HCT116 (cell line): ENCODE data around the gene EYA4. TPM values are rescaled to one million over a fixed set of nuclear protein-coding genes. Genes with fewer than 3 reads are reported as not detected.

Source experiments
- ATAC-seq: fragments of 200-7000 bp; cut with Tn5 transposase; 2 replicates; pipeline ENCODE4 v1.9.1; 2020; ENCODE audit warnings: mild to moderate bottlenecking, moderate library complexity
- BruUV-seq: library from RNA; stranded (reverse); fragments of 400-500 nt; replicated peaks from 2 replicates; lab custom pipeline; 2021; lab: Mats Ljungman, UMichigan
- CTCF ChIA-PET: fragments of 300-600 bp; sonication (Branson Sonifier 250); formaldehyde crosslinking; loops from one replicate; lab custom pipeline; 2021; ENCODE audit warnings: antibody characterized with exemption; lab: Charles Lee
- POLR2A ChIA-PET: fragments of 300-600, 350-600 bp; sonication (Branson Sonifier 250); formaldehyde crosslinking; loops from one replicate; lab custom pipeline; 2021; ENCODE audit warnings: antibody characterized with exemption; lab: Charles Lee
- RAD21 ChIA-PET, 2 experiments: fragments of 300-600 bp; sonication (Branson Sonifier 250); formaldehyde crosslinking; loops; one replicate each; lab custom pipeline; 2023; ENCODE audit warnings: low total read pairs in 2 of 2; ENCODE audit not compliant: uncharacterized antibody in 2 of 2, unreplicated experiment in 2 of 2, low non-redundant PET in 1 of 2; lab: Charles Lee
- DNase-seq: peaks from one replicate; pipeline ENCODE4 v3.0.0-alpha.2; 2010; ENCODE audit warnings: low read depth, low spot score
- H2AFZ ChIP-seq: fragments of 200-600 bp; shearing (Covaris generic), sonication (generic); 2 replicates; pipeline ENCODE4 v1.6.1; 2017; ENCODE audit warnings: low read depth, mixed run types, mixed read lengths, antibody characterized with exemption, low read length; ENCODE audit not compliant: poor library complexity, severe bottlenecking
- H3K27ac ChIP-seq: 2 replicates; pipeline ENCODE4 v1.5.1; 2012; ENCODE audit warnings: low read depth, low read length
- H3K27me3 ChIP-seq: fragments of 200-600 bp; sonication (generic); 2 replicates; pipeline ENCODE4 v1.6.1; 2016; ENCODE audit warnings: mixed run types, low read length, mixed read lengths; ENCODE audit not compliant: insufficient read depth
- H3K36me3 ChIP-seq, 2 experiments: fragments of 200-500 bp in 1 of 2; fragments of 200-600 bp in 1 of 2; sonication (Bioruptor generic) in 1 of 2; sonication (generic) in 1 of 2; 2 replicates each; pipeline versions ENCODE4 v1.5.1 to v1.6.1; 2014 to 2016; ENCODE audit warnings: low read length in 2 of 2, inconsistent platforms in 1 of 2, mixed read lengths in 1 of 2, mixed run types in 1 of 2; ENCODE audit not compliant: insufficient read depth in 2 of 2, control insufficient read depth in 1 of 2
- H3K4me1 ChIP-seq, 2 experiments: fragments of 200-600 bp in 1 of 2; sonication (generic) in 1 of 2; 2 replicates each; pipeline versions ENCODE4 v1.5.1 to v1.6.1; 2012 to 2017; ENCODE audit warnings: low read length in 2 of 2, inconsistent platforms in 1 of 2, mild to moderate bottlenecking in 1 of 2, mixed read lengths in 1 of 2, mixed run types in 1 of 2, moderate library complexity in 1 of 2; ENCODE audit not compliant: insufficient read depth in 2 of 2, control insufficient read depth in 1 of 2
- H3K4me2 ChIP-seq: fragments of 200-600 bp; sonication (generic); 2 replicates; pipeline ENCODE4 v1.6.1; 2017; ENCODE audit warnings: mixed run types, low read length, mixed read lengths
- H3K4me3 ChIP-seq, 2 experiments: fragments of 200-600 bp in 1 of 2; sonication (generic) in 1 of 2; replicated peaks in 1 of 2; 2 replicates each; pipeline ENCODE4 v1.5.1; 2011 to 2016; ENCODE audit warnings: low read length in 2 of 2, control low read depth in 1 of 2, low read depth in 1 of 2, mild to moderate bottlenecking in 1 of 2, mixed read lengths in 1 of 2, mixed run types in 1 of 2
- H3K79me2 ChIP-seq: fragments of 200-600 bp; sonication (generic); 2 replicates; pipeline ENCODE4 v1.6.1; 2017; ENCODE audit warnings: mild to moderate bottlenecking, mixed run types, low read length, moderate library complexity, mixed read lengths; ENCODE audit not compliant: insufficient read depth
- H3K9ac ChIP-seq: fragments of 200-600 bp; sonication (generic); 2 replicates; pipeline ENCODE4 v1.6.1; 2016; ENCODE audit warnings: low read length, mixed read lengths
- H3K9me2 ChIP-seq: fragments of 200-600 bp; sonication (generic), shearing (Covaris generic); 2 replicates; pipeline ENCODE4 v1.6.1; 2017; ENCODE audit warnings: mixed run types, mild to moderate bottlenecking, moderate library complexity; ENCODE audit not compliant: insufficient read depth
- H3K9me3 ChIP-seq, 2 experiments: fragments of 200-500 bp in 1 of 2; fragments of 200-600 bp in 1 of 2; sonication (Bioruptor generic) in 1 of 2; sonication (generic) in 1 of 2; 2 replicates each; pipeline ENCODE4 v1.6.1; 2014 to 2017; ENCODE audit warnings: low read length in 2 of 2, mixed read lengths in 2 of 2, inconsistent platforms in 1 of 2, low read depth in 1 of 2, mild to moderate bottlenecking in 1 of 2, mixed run types in 1 of 2, moderate library complexity in 1 of 2; ENCODE audit not compliant: control insufficient read depth in 1 of 2, insufficient read depth in 1 of 2
- H4K20me1 ChIP-seq: fragments of 200-600 bp; sonication (generic), shearing (Covaris generic); 2 replicates; pipeline ENCODE4 v1.6.1; 2017; ENCODE audit warnings: mixed run types, mild to moderate bottlenecking, moderate library complexity; ENCODE audit not compliant: insufficient read depth
- ATF3 ChIP-seq: IDR thresholded peaks from 2 replicates; pipeline ENCODE4 v1.6.1; 2012
- CBX3 ChIP-seq: IDR thresholded peaks from 2 replicates; pipeline ENCODE4 v1.6.1; 2012; ENCODE audit warnings: low read depth
- EZH2 ChIP-seq: fragments of 200-600 bp; sonication (generic); IDR thresholded peaks from 2 replicates; pipeline ENCODE4 v1.6.1; 2017; ENCODE audit warnings: antibody characterized with exemption, mixed run types
- EZH2phosphoT487 ChIP-seq: fragments of 200-600 bp; IDR thresholded peaks from 2 replicates; pipeline ENCODE4 v1.6.1; 2018; ENCODE audit warnings: antibody characterized with exemption, borderline replicate concordance
- JUND ChIP-seq: IDR thresholded peaks from 2 replicates; pipeline ENCODE4 v1.6.1; 2012
- POLR2AphosphoS5 ChIP-seq: IDR thresholded peaks from 2 replicates; pipeline ENCODE4 v1.6.1; 2011; ENCODE audit warnings: mild to moderate bottlenecking, low read depth, low read length, moderate library complexity
- ZFX ChIP-seq: fragments of 450-650 bp; IDR thresholded peaks from 2 replicates; pipeline ENCODE4 v1.6.1; 2017
- intact Hi-C: fragments of 100-400 bp; cut with micrococcal nuclease; formaldehyde crosslinking; loops from 2 replicates; pipeline ENCODE4 v1.10.0; 2022
- total RNA-seq: library from RNA; stranded (reverse); gene quantifications from one replicate; pipeline ENCODE4 v1.2.1, GENCODE V29; 2021; ENCODE audit not compliant: unreplicated experiment
- TF ChIP-seq, protein P1 (sequence below): IDR thresholded peaks from 2 replicates; pipeline ENCODE4 v1.6.1; 2011; ENCODE audit warnings: mild to moderate bottlenecking, low read length, moderate library complexity; ENCODE audit not compliant: insufficient replicate concordance; ENCODE audit errors: extremely low read depth

Gene EYA4
- total RNA-seq, 1 experiment from 2014 or later: not detected

- TF ChIP-seq ATF3 (no peak), JUND (no peak), ZFX (no peak)
Measured at GRCh38 chr6:133317704-133318103, 76.5 kb downstream of the EYA4 start (continued).

DNA sequence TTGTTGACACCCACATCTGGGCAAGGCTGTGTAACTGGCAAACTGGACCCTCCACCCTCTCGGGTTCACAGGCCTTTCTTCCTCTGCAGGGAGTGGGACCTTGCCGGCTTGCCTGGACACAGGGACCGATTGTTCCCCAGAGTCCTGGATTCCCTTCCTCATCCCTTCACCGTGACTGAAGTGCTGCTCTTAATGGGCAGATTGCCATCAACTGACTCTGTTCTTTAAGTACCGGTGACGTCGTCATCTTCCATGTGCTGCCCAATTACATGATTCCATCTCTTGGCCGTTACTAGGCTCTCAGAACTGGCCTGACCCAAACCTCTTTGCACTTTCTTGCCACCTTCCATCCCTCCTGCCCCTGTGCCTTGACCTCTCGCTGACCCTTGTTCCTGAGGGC is 85.4 kb downstream of the EYA4 start:
- H3K27me3 ChIP-seq: peaks cover 6% of the 10 kb centered on the region; the same call in 1 of the 2 replicates
- H4K20me1 ChIP-seq: no peaks in the 10 kb centered on the region
- TF ChIP-seq, protein P1, sequence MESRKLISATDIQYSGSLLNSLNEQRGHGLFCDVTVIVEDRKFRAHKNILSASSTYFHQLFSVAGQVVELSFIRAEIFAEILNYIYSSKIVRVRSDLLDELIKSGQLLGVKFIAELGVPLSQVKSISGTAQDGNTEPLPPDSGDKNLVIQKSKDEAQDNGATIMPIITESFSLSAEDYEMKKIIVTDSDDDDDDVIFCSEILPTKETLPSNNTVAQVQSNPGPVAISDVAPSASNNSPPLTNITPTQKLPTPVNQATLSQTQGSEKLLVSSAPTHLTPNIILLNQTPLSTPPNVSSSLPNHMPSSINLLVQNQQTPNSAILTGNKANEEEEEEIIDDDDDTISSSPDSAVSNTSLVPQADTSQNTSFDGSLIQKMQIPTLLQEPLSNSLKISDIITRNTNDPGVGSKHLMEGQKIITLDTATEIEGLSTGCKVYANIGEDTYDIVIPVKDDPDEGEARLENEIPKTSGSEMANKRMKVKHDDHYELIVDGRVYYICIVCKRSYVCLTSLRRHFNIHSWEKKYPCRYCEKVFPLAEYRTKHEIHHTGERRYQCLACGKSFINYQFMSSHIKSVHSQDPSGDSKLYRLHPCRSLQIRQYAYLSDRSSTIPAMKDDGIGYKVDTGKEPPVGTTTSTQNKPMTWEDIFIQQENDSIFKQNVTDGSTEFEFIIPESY: no peak
- TF ChIP-seq POLR2AphosphoS5: no peak
- no peak for TF ChIP-seq EZH2
- no peak for TF ChIP-seq ZFX
- no peak for TF ChIP-seq CBX3
- no peak for TF ChIP-seq EZH2phosphoT487
- H2AFZ ChIP-seq: no peak overlapping the region
- CTCF ChIA-PET: no interaction called here
- DNase-seq: no peak
- H3K4me3 ChIP-seq: no peak overlapping the region
- POLR2A ChIA-PET: no interaction called here
- H3K9me2 ChIP-seq: no peaks in the 10 kb centered on the region
- H3K79me2 ChIP-seq: no peaks in the 10 kb centered on the region
- H3K36me3 ChIP-seq: no peaks in the 10 kb centered on the region
- intact Hi-C loops: no loop called here
- RAD21 ChIA-PET: no interaction called here
- no peak overlapping the region for H3K4me2 ChIP-seq
- no peak overlapping the region for H3K9ac ChIP-seq
- no peaks in the 10 kb centered on the region for H3K9me3 ChIP-seq
- no TSS peak for BruUV-seq
- H3K27ac ChIP-seq: no peak overlapping the region
- H3K4me1 ChIP-seq: no peaks in the 10 kb centered on the region
- no peak for ATAC-seq
